ENCODE data around the gene ENTPD8.

Gene ENTPD8

GRCh38 chr9:137465720-137466388 lies 24.7 kb upstream of the ENTPD8 start:
- in situ Hi-C loops (cut with HindIII; ENCODE audit: low sequenced_read_pairs), result no loop called here
- no peak for TF ChIP-seq CTCF (IDR thresholded peaks at IDR 0.05; ENCODE audit: low read depth, low read length, missing control alignments)
- no peak overlapping the region for H3K4me3 ChIP-seq (ENCODE audit: low read depth, low read length)

GRCh38 chr9:137465000-137465719 lies 24.0 kb upstream of the ENTPD8 start:
- no peak for TF ChIP-seq CTCF (IDR thresholded peaks at IDR 0.05; ENCODE audit: low read depth, low read length, missing control alignments)
- DNase-seq (ENCODE audit: low read depth), result no peak
- no peak overlapping the region for H3K4me3 ChIP-seq (ENCODE audit: low read depth, low read length)
- in situ Hi-C loops (cut with HindIII; ENCODE audit: low sequenced_read_pairs), result no loop called here

More at GRCh38 chr9:137465720-137466388, 24.7 kb upstream of the ENTPD8 start:
- no peak for DNase-seq (ENCODE audit: low read depth)

- no peak overlapping the region for H3K4me3 ChIP-seq (ENCODE audit: low read depth, low read length)
- TF ChIP-seq CTCF (IDR thresholded peaks at IDR 0.05; ENCODE audit: low read depth, low read length, missing control alignments), result no peak
- no peak for DNase-seq (ENCODE audit: low read depth)
- in situ Hi-C loops (cut with HindIII; ENCODE audit: low sequenced_read_pairs), result no loop called here
These were observed 23.3 kb upstream of the ENTPD8 start for GRCh38 chr9:137464291-137464999.

GRCh38 chr9:137463931-137464290 lies 22.8 kb upstream of the ENTPD8 start:
- in situ Hi-C loops (cut with HindIII; ENCODE audit: low sequenced_read_pairs), result no loop called here
- no peak for TF ChIP-seq CTCF (IDR thresholded peaks at IDR 0.05; ENCODE audit: low read depth, low read length, missing control alignments)
- no peak for DNase-seq (ENCODE audit: low read depth)
- no peak overlapping the region for H3K4me3 ChIP-seq (ENCODE audit: low read depth, low read length)

DNA sequence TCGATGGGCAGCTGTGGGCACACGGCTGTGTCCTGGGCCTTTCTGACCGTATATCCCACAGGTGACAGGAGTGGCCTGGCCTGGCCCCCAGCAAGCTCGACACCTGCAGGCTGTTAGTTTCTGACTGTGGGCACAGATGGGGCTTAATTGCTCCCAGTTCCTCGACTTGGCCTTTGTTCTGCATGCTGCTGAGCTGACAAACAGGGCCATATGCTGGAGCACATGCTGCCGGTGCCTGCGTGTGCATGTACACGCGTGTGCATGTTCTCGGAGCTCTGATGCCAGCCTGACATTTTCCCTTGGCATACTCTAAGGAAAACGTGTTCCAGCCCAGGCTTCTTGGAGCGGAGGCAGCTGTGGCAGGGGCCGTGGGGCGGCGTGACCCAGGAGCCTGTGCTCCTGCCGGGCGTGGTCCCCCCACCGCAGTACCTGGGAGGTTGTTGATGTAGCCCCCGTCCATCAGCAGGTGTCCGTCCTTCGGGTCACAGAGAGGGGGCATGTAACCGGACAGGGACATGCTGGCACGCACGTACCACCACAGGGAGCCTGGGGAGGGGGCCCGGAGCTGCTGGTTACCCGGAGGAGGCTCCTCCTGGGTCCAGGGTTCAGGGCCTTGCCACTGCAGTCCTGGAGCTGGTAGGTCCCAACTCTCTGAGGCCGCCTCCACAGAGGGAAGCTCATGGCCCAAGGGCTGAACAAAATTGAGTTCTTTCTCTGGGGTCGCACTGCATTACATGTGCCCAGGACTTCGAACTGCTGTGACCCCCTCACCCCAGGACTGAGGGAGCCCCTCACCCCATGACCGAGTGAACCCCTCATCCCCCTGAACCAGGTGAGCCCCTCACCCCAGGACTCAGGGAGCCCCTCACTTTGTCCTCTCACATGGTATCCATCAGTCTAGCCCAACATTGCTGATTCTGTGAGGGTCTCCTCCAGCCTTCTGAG lies 22.1 kb upstream of the ENTPD8 start:
- no peak for DNase-seq (ENCODE audit: low read depth)
- TF ChIP-seq CTCF (IDR thresholded peaks at IDR 0.05; ENCODE audit: low read depth, low read length, missing control alignments), result no peak

More for the DNA sequence above, 22.1 kb upstream of the ENTPD8 start:
- H3K4me3 ChIP-seq (ENCODE audit: low read depth, low read length), result no peak overlapping the region
- in situ Hi-C loops (cut with HindIII; ENCODE audit: low sequenced_read_pairs), result no loop called here
